ENCODE measurements around the gene ATP2C1. TPM values are rescaled to one million over a fixed set of nuclear protein-coding genes. Genes with fewer than 3 reads are reported as not detected.

ATP2C1 gene
- total and polyA plus RNA-seq, 2 of the 13 experiments (the other 11 are each of a cell fraction or from before 2014, with no cell fraction given) = 32.4 to 37.6 TPM

GRCh38 chr3:130933801-130934345 lies 40.0 kb downstream of the ATP2C1 start:
- in situ Hi-C loops (cut with HindIII; ENCODE audit: extremely low pct_ligation_motif_present, low pct_unique_long_range_greater_than_20kb) (no loop called here), intact Hi-C loops (cut with micrococcal nuclease; ENCODE audit: unreplicated experiment) (no loop called here)
- H3K4me2 ChIP-seq (ENCODE audit: low read depth, low read length) = no peak overlapping the region
- H4K20me1 ChIP-seq (ENCODE audit: insufficient read depth, low read length) = no peaks in the 10 kb centered on the region
- WGBS (ENCODE audit: low lambda C conversion rate) = 97% methylated on average over 1 of the region's 1 CpG
- H3K36me3 ChIP-seq (replicated peaks in 1 of 2; ENCODE audit: control insufficient read depth in 1 of 2, insufficient read depth in 2 of 2, low read length in 2 of 2) = peaks cover 3 to 17% of the 10 kb centered on the region in 2 experiments; a peak in 2 of 5 replicates
- no peaks in the 10 kb centered on the region for H3K4me1 ChIP-seq (ENCODE audit: insufficient read depth, low read length)
- TF ChIP-seq RORA (CRISPR knock-in tag; IDR thresholded peaks at IDR 0.05) (no peak), ZNF12 (CRISPR knock-in tag; IDR thresholded peaks at IDR 0.05) (no peak), ZNF17 (CRISPR knock-in tag; IDR thresholded peaks at IDR 0.05) (no peak), IRX3 (CRISPR knock-in tag; IDR thresholded peaks at IDR 0.05; ENCODE audit: borderline replicate concordance, low read depth) (no peak), HNF4G (IDR thresholded peaks at IDR 0.05; ENCODE audit: borderline replicate concordance, low read depth, low read length) (no peak), HNF4G (CRISPR knock-in tag; IDR thresholded peaks at IDR 0.05; ENCODE audit: borderline replicate concordance, low read depth) (no peak), KIAA2018 (CRISPR knock-in tag; IDR thresholded peaks at IDR 0.05; ENCODE audit: borderline replicate concordance) (no peak), ZNF235 (CRISPR knock-in tag; IDR thresholded peaks at IDR 0.05; ENCODE audit: borderline replicate concordance) (no peak), JDP2 (CRISPR knock-in tag; IDR thresholded peaks at IDR 0.05; ENCODE audit: borderline replicate concordance) (no peak), SPEN (CRISPR knock-in tag; IDR thresholded peaks at IDR 0.05; ENCODE audit: low read depth) (no peak), ZNF569 (CRISPR knock-in tag; IDR thresholded peaks at IDR 0.05; ENCODE audit: borderline replicate concordance) (no peak), SNAPC5 (CRISPR knock-in tag; IDR thresholded peaks at IDR 0.05; ENCODE audit: borderline replicate concordance) (no peak)
- no peaks in the 10 kb centered on the region for H3K9me3 ChIP-seq (ENCODE audit: low read length)
- H2AFZ ChIP-seq (ENCODE audit: low read length) = no peak overlapping the region
- no peak overlapping the region for H3K9ac ChIP-seq (ENCODE audit: insufficient read depth, low read depth, low read length)
- H3K4me3 ChIP-seq (replicated peaks in 1 of 3; ENCODE audit: insufficient read depth in 1 of 3, low read depth in 2 of 3, low read length in 3 of 3) = no peak overlapping the region
- CTCF ChIA-PET (ENCODE audit: low intra/inter-chr PET ratio, low total read pairs) = no interaction called here
- FAIRE-seq = no peak
- DNase-seq (ENCODE audit: low spot score) = no peak
- ATAC-seq = no peak
- BruUV-seq (replicated peaks) = no TSS peak
- H3K79me2 ChIP-seq (ENCODE audit: insufficient read depth, low read length) = no peaks in the 10 kb centered on the region
- POLR2A ChIA-PET = no interaction called here
- no peak overlapping the region for H3K27ac ChIP-seq (ENCODE audit: extremely low read length, insufficient read depth, low read length)
- no peaks in the 10 kb centered on the region for H3K27me3 ChIP-seq (ENCODE audit: control insufficient read depth in 1 of 2, insufficient read depth in 2 of 2, low read length in 2 of 2)

Data from HepG2 (cell line).